Measurements from ENCODE around the gene C1QTNF12. TPM values are rescaled to one million over a fixed set of nuclear protein-coding genes. Genes with fewer than 3 reads are reported as not detected.

C1QTNF12 gene
- total RNA-seq, 4 donors from 2014 or later: 0.79 to 3.0 (median 1.7) TPM; not detected in 1

DNA sequence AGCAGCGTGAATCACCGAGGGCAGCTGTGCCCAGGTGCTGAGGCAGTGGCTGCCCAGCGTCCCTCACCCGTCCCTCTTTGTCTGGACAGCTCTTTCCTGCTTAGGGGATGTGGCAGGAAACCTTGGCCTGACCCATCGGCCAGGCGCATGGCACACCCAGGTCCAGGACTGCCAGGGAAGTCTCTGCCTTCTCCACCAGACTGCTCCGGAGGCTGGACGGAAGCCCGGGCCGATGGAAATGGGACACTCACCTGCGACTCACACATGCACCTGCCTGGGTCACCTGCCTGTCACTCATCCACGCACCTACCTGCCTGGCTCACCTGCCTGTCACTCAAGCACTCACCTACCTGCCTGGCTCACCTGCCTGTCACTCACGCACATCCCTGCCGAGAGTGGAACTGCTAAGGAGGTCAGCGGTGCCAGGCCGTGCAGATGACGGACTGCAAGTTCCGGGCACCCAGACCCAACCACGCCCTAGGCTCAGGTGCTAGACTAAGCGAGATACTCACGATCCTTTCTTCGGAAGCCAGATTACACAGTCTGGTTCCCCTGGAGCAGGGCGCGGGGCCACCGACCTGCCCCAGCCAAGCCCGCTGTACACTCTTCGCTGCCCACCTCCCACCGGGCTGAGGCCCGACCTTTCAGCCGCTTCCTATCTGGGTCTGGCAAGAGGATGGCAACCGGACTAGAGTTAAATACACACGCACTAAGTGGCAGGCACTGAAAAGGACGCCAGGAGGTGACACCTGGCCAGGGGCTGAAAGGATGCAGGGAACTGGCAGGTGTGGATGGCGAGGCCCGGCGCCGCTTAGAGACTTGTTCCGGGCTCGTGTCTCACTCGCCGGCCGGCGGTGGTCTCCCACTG, 26.1 kb upstream of the C1QTNF12 start:
- TF ChIP-seq POLR2A (IDR thresholded peaks at IDR 0.05): peak in 1 of 4 donors; percentile 31
- TF ChIP-seq, protein P1, sequence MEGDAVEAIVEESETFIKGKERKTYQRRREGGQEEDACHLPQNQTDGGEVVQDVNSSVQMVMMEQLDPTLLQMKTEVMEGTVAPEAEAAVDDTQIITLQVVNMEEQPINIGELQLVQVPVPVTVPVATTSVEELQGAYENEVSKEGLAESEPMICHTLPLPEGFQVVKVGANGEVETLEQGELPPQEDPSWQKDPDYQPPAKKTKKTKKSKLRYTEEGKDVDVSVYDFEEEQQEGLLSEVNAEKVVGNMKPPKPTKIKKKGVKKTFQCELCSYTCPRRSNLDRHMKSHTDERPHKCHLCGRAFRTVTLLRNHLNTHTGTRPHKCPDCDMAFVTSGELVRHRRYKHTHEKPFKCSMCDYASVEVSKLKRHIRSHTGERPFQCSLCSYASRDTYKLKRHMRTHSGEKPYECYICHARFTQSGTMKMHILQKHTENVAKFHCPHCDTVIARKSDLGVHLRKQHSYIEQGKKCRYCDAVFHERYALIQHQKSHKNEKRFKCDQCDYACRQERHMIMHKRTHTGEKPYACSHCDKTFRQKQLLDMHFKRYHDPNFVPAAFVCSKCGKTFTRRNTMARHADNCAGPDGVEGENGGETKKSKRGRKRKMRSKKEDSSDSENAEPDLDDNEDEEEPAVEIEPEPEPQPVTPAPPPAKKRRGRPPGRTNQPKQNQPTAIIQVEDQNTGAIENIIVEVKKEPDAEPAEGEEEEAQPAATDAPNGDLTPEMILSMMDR (IDR thresholded peaks at IDR 0.05): no peak
- intact Hi-C loops (cut with DNase I): no loop called here
- Histone ChIP-seq H3K4me3 (peak overlapping the region; percentile 59 to 98 (median 77)), H3K9me3 (no peaks in the 10 kb centered on the region), H3K4me1 (peaks cover 34 to 61% (median 35%) of the 10 kb centered on the region in 3 donors), H3K27me3 (no peaks in the 10 kb centered on the region), H3K36me3 (peaks cover 0 to 23% (median 9%) of the 10 kb centered on the region in 3 donors), H3K27ac (peak overlapping the region; percentile 81 to 95 (median 88))
- WGBS, 2 donors: 13 to 40% methylated on average over 9 to 22 of the region's 43 CpGs
- DNase-seq: no peak

DNA sequence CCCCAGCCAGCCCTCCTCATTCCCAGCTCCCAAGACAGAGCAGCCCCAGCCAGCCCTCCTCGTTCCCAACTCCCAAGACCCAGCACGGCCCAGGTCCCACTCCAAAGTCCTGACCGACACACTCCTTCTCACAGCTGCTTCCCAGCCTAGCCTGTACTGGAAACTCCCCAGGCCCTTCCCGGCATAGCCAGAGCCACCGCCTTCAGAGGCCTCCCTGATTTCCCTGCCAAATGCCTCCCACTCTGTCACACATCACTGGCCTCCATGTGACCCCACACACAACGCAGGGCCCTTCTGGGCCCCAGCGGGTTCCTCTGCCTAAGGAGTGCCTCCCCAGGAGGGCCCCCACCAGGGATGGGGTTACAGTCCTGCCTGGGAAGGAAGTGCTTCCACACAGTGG, 24.3 kb upstream of the C1QTNF12 start:
- Histone ChIP-seq H3K27me3 (no peaks in the 10 kb centered on the region), H3K9me3 (no peaks in the 10 kb centered on the region), H3K36me3 (peaks cover 0 to 41% (median 14%) of the 10 kb centered on the region in 3 donors), H3K4me1 (peaks cover 34 to 61% (median 35%) of the 10 kb centered on the region in 3 donors), H3K27ac (no peak overlapping the region), H3K4me3 (peak overlapping the region in 1 of 4 donors; percentile 29)
- intact Hi-C loops (cut with DNase I): no loop called here
- DNase-seq: no peak
- TF ChIP-seq POLR2A (IDR thresholded peaks at IDR 0.05): no peak
- TF ChIP-seq, protein P1 (IDR thresholded peaks at IDR 0.05): no peak
- 38 to 59% methylated on average over 5 to 7 of the region's 7 CpGs for WGBS, 2 donors

DNA sequence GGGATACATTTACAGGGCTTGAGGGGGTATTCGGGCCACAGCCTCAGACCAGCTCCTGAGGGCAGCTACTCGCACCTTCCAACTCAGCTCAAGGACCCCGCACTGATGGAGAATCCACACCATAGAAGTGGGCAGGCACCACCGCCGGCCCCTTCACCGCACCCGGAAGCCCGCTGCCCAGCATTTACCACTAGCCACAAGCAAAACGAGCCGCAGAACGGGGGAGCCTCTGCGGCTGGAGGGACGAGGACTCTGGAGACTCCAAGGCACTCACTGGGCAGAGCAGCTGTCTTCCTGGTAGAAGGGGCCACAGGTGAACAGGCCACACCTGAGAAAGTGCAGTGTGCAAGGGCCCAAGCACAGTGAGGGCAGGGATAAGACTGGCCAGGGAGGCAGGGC, 21.8 kb upstream of the C1QTNF12 start:
- H3K27ac ChIP-seq: no peak overlapping the region
- WGBS, 2 donors: 91 to 96% methylated on average over 4 to 7 of the region's 13 CpGs
- no peak for DNase-seq
- H3K27me3 ChIP-seq: no peaks in the 10 kb centered on the region
- H3K4me3 ChIP-seq: no peak overlapping the region
- peaks cover 27 to 44% (median 28%) of the 10 kb centered on the region in 3 donors for H3K4me1 ChIP-seq
- TF ChIP-seq POLR2A (IDR thresholded peaks at IDR 0.05): no peak
- TF ChIP-seq, protein P1 (IDR thresholded peaks at IDR 0.05): no peak
- intact Hi-C loops (cut with DNase I): no loop called here
- no peaks in the 10 kb centered on the region for H3K9me3 ChIP-seq
- H3K36me3 ChIP-seq: peaks cover 0 to 66% (median 21%) of the 10 kb centered on the region in 3 donors

DNA sequence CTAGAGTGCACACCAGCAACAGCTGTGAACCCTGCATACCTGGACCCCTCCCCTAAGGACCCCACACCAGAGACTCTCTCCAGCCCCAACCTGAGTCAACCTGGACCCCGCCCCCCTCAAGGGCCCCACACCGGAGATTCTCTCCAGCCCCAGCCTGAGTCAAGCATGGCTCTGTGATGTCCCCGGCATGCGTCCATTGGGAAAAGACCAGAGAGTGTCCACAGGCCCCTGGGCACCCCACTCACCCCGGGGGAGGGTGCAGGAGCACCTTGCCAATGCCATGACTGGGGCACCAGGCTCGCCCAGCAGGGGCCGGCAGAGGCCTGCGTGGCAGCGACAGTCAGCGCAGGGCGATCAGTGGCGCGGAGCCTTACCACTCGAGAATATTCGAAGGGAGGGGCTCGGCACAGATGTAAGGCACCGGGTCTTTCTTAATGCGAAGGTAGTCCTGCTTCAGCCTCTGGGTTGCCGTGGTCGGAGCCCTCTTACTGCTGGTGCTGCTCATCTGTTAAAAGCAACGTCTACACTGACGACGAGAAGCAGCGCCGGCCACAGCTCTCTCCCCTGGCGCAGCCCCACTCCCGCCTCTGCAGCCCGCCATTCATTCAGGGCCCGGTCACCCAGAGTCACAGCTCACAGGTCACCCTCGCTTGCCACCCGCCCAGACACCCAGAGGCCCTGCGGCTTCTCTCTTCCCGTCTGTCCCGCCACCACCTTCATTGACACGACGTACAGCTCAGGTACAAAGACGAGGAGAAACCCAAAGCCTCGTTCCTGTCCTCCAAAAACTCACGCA, 21.2 kb upstream of the C1QTNF12 start:
- peaks cover 5 to 72% (median 26%) of the 10 kb centered on the region in 3 donors for H3K36me3 ChIP-seq
- 91 to 93% methylated on average over 26 of the region's 39 CpGs for WGBS, 2 donors
- H3K4me3 ChIP-seq: no peak overlapping the region
- DNase-seq: no peak
- no peaks in the 10 kb centered on the region for H3K9me3 ChIP-seq
- TF ChIP-seq, protein P1 (IDR thresholded peaks at IDR 0.05): no peak
- no peak for TF ChIP-seq POLR2A (IDR thresholded peaks at IDR 0.05)
- no peak overlapping the region for H3K27ac ChIP-seq
- peaks cover 24 to 40% (median 28%) of the 10 kb centered on the region in 3 donors for H3K4me1 ChIP-seq
- intact Hi-C loops (cut with DNase I): no loop called here
- no peaks in the 10 kb centered on the region for H3K27me3 ChIP-seq

All from esophagus squamous epithelium (tissue), 5 donors.